Calu3 (cell line): ENCODE measurements around the gene PYGO2. TPM values are rescaled to one million over a fixed set of nuclear protein-coding genes. Genes with fewer than 3 reads are reported as not detected.

Experiments used
- BruUV-seq: library from RNA; stranded (reverse); fragments of 400-500 nt; replicated peaks from 2 replicates; lab custom pipeline; 2021; lab: Mats Ljungman, UMichigan
- CTCF ChIA-PET: fragments of 300-600 bp; sonication (Branson Sonifier 250); formaldehyde crosslinking; loops from one replicate; lab custom pipeline; 2022; ENCODE audit warnings: antibody characterized with exemption; lab: Charles Lee
- DNase-seq: peaks from one replicate; pipeline ENCODE4 v3.0.0; 2022
- H3K27ac Mint-ChIP-seq: one replicate; pipeline ENCODE4 v1.8.0; 2022; ENCODE audit warnings: mixed read lengths; ENCODE audit not compliant: unreplicated experiment
- H3K27me3 Mint-ChIP-seq: one replicate; pipeline ENCODE4 v1.8.0; 2022; ENCODE audit warnings: mixed read lengths; ENCODE audit not compliant: unreplicated experiment
- H3K36me3 Mint-ChIP-seq: one replicate; pipeline ENCODE4 v1.8.0; 2022; ENCODE audit warnings: mild to moderate bottlenecking, moderate library complexity, mixed read lengths; ENCODE audit not compliant: insufficient read depth, unreplicated experiment
- H3K4me1 Mint-ChIP-seq: one replicate; pipeline ENCODE4 v1.8.0; 2022; ENCODE audit warnings: mild to moderate bottlenecking, low read depth, mixed read lengths; ENCODE audit not compliant: unreplicated experiment
- H3K4me3 Mint-ChIP-seq: one replicate; pipeline ENCODE4 v1.8.0; 2022; ENCODE audit warnings: mild to moderate bottlenecking, low read depth, moderate library complexity, mixed read lengths; ENCODE audit not compliant: unreplicated experiment
- H3K9me3 Mint-ChIP-seq: one replicate; pipeline ENCODE4 v1.8.0; 2022; ENCODE audit warnings: low read depth, mixed read lengths; ENCODE audit not compliant: unreplicated experiment
- CTCF ChIP-seq: fragments of 200-600 bp; IDR thresholded peaks from one replicate; pipeline ENCODE4 v1.8.0; 2022; ENCODE audit warnings: antibody characterized with exemption; ENCODE audit not compliant: unreplicated experiment
- intact Hi-C: fragments of 100-400 bp; cut with micrococcal nuclease; formaldehyde crosslinking; loops from one replicate; pipeline ENCODE4 v1.10.0; 2022; ENCODE audit not compliant: unreplicated experiment
- total RNA-seq: library from RNA; stranded (reverse); gene quantifications from 2 replicates; pipeline ENCODE4 v1.2.3, GENCODE V29; 2022

Gene PYGO2
- total RNA-seq, 1 experiment from 2014 or later, result 45.6 TPM

DNA sequence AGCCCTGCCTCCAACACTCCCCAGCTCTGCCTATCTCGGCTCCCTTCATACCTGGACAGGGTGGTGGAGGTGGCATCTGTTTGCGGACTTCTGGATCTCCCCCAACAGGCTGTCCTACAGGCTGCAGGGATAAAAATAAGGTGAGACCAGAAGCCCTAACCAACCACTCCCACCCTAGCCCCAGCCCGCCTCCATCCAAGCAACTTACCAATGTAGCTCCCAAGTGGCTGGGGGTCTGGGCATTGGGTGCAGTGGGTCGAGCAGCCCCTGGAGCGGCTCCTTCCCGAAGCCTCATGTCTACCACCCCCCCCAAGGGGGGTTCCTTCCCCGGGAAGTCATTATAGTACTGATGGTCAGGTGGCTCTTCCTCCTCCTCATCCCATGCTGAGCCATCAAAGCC lies 4.5 kb upstream of the PYGO2 start:
- no peaks in the 10 kb centered on the region for H3K27me3 Mint-ChIP-seq
- no peak for DNase-seq
- BruUV-seq, result no TSS peak
- H3K4me3 Mint-ChIP-seq, result no peak overlapping the region
- TF ChIP-seq CTCF, result no peak
- peaks cover 32% of the 10 kb centered on the region for H3K4me1 Mint-ChIP-seq
- H3K9me3 Mint-ChIP-seq, result no peaks in the 10 kb centered on the region
- H3K27ac Mint-ChIP-seq, result no peak overlapping the region
- H3K36me3 Mint-ChIP-seq, result peaks cover 67% of the 10 kb centered on the region
- CTCF ChIA-PET, result interaction anchor here (1.2 kb wide), 1 partner anchor 24 kb away, joined by 3 read pairs; no protein-coding TSS in a partner anchor
- intact Hi-C loops, result no loop called here

DNA sequence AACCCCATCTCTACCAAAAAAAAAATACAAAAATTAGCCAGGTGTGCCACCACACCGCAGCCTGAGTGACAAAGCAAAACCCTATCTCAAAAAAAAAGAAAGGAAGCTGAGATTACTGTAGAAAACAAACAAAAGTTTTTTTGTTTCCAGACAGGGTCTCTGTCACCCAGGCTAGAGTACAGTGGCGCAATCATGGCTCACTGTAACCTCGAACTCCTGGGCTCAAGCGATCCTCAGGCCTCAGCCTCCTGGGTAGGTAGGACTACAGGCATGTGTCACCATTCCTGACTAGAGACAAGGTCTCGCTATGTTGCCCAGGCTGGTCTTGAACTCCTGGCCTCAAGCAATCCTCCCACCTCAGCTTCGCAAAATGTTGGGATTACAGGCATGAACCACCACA lies 2.8 kb upstream of the PYGO2 start:
- BruUV-seq, result no TSS peak
- H3K4me1 Mint-ChIP-seq, result peaks cover 37% of the 10 kb centered on the region
- CTCF ChIA-PET, result interaction anchor here (1.1 kb wide), 1 partner anchor 53 kb away, joined by 3 read pairs; no protein-coding TSS in a partner anchor
- no peak for DNase-seq
- peaks cover 74% of the 10 kb centered on the region for H3K36me3 Mint-ChIP-seq
- H3K4me3 Mint-ChIP-seq, result no peak overlapping the region
- TF ChIP-seq CTCF, result no peak
- H3K27me3 Mint-ChIP-seq, result no peaks in the 10 kb centered on the region
- H3K9me3 Mint-ChIP-seq, result no peaks in the 10 kb centered on the region
- intact Hi-C loops, result no loop called here
- no peak overlapping the region for H3K27ac Mint-ChIP-seq

GRCh38 chr1:154963643-154964042 lies 2.1 kb upstream of the PYGO2 start:
- Mint-ChIP-seq H3K4me3 (no peak overlapping the region), H3K27ac (no peak overlapping the region), H3K27me3 (no peaks in the 10 kb centered on the region), H3K36me3 (peaks cover 79% of the 10 kb centered on the region), H3K9me3 (no peaks in the 10 kb centered on the region), H3K4me1 (peaks cover 32% of the 10 kb centered on the region)
- no TSS peak for BruUV-seq
- no peak for DNase-seq
- CTCF ChIA-PET, result interaction anchor here (1.1 kb wide), 1 partner anchor 54 kb away, joined by 3 read pairs; no protein-coding TSS in a partner anchor
- no peak for TF ChIP-seq CTCF
- intact Hi-C loops, result no loop called here

- intact Hi-C loops, result no loop called here
- Mint-ChIP-seq H3K4me3 (peak overlapping the region; percentile 85), H3K9me3 (no peaks in the 10 kb centered on the region), H3K4me1 (peaks cover 32% of the 10 kb centered on the region), H3K27me3 (no peaks in the 10 kb centered on the region), H3K36me3 (peaks cover 81% of the 10 kb centered on the region), H3K27ac (peak overlapping the region; percentile 92)
- DNase-seq, result no peak
- no TSS peak for BruUV-seq
- CTCF ChIA-PET, result interaction anchor here (0.5 kb wide), 1 partner anchor 39 kb away, joined by 4 read pairs; the partner anchor contains the start of gene ZBTB7B
- no peak for TF ChIP-seq CTCF
Observed at GRCh38 chr1:154962795-154963330, 1.3 kb upstream of the PYGO2 start.
